HG03469 (cell line): ENCODE results near the gene CYTH4.

Experiments used
- ATAC-seq: cut with Tn5 transposase; IDR thresholded peaks from one replicate; pipeline ENCODE4 v1.9.1; 2021; ENCODE audit warnings: mild to moderate bottlenecking, moderate library complexity, moderate number of reproducible peaks; ENCODE audit not compliant: unreplicated experiment

Gene CYTH4

DNA sequence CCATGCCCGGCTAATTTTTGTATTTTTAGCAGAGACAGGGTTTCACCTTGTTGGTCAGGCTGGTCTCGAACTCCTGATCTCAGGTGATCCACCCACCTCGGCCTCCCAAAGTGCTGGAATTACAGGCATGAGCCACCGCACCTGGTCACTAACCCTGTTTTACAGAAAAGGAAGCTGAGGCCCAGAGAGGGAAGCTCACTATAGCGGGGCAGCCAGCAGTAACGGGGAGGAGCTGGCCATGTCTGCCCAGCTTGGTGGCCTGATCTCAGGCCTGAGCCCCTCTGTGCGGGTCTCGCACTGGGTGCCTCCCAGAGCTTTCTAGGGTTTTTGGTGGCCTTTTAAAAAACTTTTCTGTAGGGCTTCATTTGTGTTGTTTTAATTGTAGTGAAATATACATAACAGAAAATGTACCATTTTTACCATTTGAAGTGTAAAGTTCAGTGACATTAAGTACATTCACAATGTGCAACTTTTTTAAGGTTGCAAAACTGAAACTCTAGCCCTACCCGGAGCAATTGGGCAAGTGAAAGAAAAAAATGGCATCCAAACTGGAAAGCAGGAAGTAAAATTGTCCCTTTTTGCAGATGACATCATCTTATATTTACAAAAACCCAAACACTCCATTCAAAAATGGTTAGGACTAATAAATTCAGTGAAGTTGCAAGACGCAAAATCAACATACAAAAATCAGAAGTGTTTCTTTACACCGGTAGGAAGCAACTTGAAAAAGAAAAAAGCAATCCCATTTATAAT, 14.5 kb upstream of the CYTH4 start:
- no peak for ATAC-seq

DNA sequence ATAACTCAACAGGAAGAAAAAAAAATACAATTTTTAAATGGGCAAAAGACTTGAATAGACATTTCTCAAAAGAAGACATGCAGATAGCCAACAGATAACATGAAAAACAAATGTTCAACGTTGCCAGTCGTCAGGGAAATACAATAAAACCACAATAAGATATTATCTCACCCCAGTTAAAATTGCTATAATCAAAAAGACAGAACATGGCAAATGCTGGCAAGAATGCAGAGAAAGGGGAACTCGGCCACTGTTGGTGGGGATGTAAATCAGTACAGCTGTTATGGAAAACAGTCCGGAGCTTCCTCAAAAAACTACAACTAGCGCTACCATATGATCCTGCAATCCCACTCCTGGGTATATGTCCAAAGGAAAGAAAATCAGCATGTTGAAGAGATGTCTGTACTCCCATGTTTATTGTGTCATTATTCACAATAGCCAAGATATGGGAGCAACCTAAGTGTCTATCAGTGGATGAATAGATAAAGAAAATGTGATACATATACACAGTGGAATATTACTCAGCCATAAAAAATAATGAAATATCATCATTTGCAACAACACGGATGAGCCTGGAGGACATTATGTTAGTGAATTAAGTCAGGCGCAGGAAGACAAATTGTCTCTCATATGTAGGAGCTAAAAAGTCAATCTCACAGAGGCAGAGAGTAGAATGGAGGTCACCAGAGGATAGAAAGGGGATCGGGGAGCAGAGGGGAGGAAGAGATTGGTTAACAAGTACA, 12.2 kb upstream of the CYTH4 start:
- no peak for ATAC-seq

DNA sequence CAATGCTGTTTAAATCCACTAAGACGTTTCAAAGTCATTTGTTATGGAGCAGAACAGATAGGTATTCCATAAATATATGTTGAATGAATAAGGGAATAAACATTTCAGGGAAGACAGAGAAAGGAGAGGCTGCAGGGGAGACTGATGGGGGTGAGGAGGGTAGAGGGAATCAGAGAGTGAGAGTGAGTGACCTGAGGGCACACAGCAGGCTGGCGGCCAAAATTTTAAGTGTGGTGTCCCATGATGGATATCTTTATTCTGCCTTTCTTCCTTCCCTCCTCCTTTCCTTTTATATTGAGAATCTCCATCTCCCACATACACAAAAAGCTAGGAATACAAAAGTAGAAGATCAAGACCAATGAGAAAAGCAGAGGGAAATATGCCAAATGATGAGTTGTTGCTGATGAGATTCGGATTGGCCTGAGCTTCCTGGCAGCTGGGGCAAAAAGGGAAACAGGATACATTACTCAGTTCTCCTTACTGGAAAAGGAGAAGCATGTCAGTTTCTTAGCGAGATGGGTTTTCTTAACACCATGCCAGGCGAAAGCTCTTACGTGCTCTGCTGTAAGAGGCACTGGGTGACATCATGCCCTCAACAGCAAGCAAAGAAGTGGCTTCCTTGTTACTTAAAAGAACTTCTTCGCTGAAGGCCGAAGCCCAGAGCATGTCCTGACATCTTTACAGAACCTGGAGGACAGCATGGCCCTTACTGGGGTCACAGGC, 11.2 kb upstream of the CYTH4 start:
- no peak for ATAC-seq

DNA sequence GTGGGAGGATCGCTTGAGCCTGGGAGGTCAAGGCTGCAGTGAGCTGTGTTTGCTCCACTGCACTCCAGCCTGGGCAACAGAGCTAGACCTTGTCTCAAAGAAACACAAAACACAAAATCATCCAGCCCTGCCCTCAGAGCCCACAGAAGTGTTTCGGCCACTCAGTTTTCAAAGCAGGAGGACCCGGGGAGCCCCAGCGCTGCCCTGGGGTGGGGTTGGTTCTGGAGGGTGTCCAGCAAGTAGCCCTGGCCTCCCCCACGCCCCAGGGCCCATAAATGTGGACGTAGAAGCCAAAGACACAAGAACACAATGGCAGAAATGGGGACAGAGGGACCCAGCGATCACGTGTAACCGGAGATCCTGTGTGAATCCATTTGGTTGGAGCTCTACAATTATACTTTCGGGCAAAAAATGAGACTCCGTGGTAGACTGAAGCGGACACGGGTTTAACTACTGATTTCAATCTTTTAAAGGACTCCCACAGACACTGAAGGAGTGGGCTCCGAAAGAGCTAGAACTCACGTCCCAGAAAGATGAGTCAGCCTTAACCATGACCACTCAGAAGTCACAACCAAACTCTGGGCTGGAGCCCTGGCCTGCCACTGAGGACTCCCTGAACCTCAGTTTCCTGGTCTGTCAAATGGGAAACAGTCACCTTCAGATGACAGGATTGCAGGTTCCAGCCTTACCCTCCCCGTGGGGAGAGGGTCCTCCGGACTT, 9.0 kb upstream of the CYTH4 start:
- no peak for ATAC-seq

DNA sequence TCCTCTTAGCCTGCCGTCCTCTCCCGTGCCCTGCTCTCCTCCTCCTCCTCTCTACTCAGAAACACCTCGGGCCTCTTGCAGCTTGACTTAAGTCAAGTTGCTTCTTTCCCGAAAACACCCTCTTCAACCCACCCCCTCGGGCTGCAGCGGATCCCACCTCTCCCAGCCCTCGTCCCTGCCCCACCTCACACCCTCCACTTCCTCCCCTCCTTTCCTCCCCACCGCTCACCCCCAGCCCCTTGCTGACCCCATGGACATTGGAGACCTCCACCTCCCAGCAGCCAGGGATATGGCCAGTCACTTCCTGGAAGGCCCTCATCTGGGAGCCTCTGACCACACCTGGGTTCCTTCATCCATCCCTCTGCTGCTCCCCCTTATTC, 8.5 kb upstream of the CYTH4 start:
- no peak for ATAC-seq

DNA sequence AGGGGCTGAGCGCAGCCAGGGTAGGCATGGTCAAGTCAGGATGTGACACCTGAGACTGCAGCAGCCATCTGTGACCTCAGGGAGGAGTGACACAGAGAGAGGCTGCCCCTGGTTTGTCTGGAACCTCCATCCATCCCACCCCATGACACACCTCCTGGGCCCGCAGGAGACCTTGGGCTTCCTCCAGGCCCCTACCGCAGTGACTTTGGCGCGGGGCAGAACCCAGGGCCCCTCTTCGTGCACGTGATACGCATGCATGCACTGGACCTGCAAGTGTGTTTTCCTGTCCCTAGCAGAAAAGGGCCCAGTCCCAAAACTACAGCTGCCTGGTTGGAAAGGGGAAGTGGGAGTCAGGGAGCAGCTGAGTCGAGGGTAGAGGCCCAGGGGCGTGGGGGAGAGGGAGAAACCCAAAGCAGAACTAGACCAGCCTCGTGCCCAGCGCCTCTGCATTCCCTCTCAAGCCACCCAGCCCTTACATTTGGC, 7.9 kb upstream of the CYTH4 start:
- no peak for ATAC-seq

DNA sequence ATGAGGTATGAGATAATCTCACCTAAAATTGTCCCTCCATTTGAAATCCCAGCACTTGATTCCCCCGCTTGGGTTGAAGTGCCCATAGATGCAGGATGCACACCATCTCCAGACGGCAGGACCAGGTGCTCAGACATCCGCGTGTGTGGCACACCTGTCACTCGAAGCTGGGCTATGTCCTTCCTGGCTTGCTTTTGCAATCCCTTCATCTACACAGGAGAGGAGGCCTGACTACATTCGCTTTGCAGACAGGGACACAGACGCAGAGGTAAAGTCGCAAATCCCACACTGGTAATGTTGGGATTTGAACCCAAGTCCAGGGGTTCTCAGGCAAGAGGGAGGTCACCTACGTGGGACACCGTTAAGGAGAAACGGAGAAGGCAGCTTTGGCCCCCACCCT, 7.2 kb upstream of the CYTH4 start:
- ATAC-seq = no peak

DNA sequence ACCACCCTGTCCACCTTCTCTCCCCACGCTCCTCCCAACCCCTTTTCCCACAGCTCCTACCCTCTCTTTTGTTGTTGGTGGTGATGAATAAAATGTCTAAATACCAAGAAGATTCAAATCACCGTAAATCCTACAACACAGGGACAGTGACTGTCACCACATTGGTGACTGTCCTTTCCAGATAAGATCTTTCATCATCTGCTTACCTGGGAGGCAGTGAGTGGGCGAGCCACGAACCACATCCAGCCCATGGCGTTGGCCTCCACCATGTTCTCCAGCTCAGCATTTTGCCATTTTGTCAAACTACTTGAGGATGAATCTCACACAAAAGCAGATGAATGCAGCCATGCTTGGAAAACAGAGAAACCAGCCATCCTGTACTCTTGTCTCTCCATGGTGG, 6.7 kb upstream of the CYTH4 start:
- ATAC-seq = no peak

DNA sequence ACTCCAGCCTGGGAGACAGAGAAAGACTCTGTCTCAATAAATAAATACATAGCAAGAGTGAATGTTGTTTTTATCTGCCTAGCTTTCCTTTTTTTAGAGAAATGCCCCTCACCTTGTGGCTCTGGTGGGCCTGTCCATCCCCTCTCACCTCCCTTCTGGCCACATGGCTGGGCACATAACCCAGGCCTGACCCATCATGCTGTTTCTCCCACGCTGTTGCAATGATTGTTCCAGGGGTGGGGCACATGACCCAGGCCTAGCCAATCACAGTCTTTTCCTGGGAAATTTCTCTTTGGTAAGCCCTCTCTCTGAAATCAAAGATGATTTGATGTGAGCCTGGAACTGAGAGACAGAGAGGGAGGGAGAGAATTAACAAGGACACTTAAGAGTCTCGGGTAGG, 5.5 kb upstream of the CYTH4 start:
- ATAC-seq = no peak

DNA sequence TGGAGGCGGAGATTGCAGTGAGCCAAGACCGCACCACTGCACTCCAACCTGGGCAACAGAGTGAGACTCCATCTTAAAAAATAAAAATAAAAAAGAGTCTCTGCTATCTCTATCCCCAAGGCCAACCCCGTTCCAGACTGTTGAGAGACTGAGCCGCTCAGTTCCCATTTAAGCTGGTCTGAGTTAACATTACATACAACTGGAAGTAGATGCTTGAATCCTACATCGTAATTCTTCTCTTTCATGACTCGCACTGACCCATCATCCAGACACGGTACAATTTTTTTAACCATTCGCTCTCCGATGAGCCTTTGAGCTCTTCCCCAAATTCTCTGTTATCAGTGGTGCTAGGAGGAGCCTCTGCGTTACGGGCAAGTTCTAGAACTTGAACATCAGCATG, 4.9 kb upstream of the CYTH4 start:
- ATAC-seq = no peak

DNA sequence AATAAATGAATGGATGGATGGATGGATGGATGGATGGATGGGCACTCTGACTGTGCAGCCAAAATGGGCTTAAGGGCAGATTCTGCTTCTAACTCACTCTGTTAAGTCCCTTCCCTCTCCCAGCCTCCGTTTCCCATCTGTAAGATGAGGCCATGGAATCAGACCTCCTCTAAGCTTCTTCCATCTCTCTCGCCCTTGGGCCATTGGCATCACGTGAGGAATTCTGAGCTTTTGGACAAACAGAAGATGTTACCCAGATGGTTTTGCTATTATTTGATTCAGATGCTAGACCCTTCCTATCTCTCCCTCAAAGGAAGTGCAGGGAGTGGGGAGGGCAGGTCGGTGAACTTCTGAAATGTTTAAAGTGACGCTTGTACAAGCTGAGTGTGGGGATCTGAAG, 4.0 kb upstream of the CYTH4 start:
- ATAC-seq = no peak

DNA sequence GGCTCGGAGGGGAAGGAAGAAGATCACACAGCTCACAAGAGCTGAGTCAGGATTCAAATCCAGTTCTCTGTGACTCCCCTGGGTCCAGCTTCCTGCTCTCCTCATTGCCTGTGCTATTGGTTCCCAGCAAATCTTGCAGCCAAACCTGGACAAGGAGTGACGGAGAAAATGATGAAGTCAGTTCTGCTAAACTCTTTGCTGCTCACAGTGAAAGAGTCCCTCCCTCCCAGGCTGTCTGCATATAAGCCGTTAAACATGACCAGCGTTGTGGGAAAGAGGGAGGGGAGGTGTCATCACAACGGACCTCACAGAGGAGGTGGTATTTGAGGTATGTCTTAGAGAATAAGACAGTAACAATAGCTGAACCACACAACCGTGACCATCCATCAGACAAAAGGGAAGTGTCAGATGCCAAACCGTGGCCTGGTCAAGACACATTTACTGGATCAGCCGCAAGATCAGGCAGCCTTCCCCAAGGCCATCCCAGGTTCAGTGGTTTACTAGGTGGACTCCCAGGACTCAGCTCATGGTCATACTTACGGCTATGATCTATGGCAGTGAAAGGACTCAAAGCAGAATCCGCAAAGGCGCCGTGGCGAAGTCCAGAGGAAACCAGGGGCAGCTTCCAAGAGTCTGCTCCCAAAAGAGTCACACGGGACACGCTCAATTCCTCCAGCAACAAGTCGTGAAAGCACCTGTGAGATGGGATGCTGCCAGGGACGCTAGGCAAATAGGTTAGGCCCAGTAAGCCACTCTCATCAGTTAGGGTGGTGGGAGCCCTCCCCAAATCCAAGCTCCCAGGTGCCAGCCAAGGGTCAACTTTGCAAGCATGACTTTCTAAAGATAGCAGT, 2.8 kb upstream of the CYTH4 start:
- no peak for ATAC-seq

DNA sequence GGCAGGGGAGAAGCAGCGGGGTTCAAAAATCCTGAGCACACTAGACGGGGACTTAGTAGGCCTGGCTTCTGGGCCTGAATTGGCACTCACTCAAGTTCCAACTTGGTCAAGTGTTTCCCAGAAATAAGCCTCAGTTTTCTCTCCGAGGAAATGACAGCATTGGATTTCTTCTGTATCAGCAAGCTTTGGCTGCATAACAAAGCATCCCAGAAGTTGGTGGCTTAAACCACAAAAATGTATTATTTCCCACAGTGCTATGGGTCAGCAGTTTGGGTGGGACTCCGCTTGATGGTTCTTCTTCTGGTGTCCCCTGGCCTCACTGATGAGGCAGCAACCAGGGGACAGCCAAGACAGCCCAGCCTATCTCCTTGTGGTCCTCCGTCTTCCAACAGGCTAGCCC, 1.6 kb upstream of the CYTH4 start:
- ATAC-seq = no peak

DNA sequence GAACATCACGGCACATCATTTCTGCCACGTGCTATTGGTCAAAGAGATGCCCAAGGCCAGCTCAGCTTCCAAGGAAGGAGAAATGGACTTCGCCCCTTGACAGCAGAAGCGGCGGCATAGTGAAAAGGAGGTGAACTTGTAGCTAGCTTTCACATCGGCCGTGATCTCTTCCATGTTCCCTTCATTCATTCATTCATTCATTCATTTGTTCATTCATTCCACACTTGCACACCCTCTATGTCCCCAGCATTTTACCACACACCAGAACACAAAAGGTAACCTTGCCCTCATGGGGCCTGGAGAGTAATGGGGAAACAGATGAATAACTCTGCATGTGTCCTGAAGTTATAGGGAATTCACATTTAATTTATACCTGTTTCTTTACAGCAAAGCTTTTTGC, 1.1 kb upstream of the CYTH4 start:
- ATAC-seq = no peak

DNA sequence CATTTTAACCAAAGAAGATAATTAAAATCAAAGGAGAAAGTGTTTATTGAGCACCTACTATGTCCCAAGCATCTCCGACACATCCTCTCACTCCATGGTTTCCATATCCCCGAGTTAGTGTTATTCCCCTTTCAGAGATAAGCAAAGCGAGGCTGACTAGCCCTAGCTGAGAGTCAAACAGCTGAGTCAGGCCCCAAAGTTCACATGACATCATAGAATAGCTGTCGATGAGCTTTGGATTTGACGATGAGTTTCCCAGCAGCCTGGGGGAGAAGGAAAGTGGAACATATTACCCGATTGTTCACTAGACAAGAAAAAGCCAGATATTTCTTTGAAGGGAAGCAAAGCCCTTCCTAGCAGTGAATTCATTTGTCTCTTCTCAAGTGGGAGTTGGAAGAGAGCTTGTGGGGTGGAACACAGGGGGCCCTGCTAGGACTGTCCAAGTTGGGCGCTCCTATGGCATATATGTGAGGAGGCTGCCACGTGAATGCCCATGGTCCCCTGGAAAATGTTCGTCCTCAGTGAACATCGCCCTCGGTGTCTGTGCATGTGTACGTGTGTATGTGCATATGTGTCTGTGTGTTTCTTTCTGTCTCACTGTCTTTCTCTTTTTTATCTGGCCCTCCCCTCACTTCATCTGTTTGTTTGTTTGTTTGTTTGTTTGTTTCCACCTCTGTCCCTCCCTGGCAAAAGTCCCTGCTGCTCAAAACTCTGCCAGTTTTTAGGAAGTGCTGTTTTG, 493 bp upstream of the CYTH4 start:
- no peak for ATAC-seq

DNA sequence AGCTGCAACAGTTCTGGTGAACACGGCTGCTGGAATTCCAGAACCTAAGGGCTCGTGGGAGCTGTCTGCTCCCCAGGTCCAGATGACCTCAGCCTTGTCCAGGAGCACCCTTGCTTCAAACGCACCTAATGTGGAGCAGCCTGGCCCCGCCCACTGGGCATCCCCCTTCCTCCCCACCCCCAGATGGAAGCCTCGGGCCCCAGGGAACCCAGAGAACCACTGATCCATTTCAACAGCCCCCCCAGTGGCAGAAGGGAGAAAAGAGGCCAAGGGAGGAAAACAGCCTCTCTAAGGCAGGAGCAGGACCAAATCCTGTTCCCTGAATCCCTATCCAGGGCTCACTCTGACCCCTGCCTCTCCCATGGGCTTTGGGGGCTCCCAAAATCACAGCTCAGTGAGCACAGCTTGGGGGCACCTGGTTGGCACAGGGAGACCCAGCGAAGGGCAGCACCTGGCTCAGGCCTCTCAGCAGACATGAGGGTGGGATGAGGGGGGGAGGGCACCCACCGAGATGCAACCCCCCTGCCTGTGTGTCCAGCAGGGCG, 1.2 kb downstream of the CYTH4 start:
- ATAC-seq = no peak

DNA sequence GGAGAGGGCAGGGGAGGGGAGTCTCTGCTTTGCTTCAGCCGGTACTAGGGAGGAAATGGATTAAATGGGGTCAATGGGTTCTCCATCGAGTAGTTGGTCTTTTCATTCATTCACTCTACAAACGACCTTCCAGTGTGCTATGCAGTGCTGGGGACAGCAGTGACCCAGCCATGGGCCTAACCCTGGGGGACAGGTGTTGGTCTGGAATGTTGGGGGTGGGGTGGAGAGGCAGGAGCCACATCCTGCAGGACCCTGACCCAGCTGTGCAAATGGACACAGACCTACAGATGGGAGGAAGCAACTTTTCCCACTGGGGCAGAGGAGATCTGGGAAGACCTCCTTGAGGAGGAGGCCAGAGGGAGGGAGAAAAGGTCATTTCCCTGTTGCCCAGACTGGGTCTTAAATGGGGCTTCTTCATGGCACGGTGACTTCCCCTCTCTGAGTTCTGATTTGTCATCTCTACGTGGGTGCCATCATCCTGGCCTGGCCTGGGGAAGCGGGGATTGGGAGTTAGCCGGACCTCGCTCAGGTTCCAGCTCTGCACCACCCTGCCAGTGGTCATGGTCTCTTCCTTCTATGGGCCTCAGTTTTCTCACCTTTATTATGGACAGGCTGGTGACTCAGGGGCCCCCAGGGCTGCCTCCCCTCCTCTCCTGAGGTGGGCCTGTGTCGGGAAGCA, 2.0 kb downstream of the CYTH4 start:
- ATAC-seq = no peak

DNA sequence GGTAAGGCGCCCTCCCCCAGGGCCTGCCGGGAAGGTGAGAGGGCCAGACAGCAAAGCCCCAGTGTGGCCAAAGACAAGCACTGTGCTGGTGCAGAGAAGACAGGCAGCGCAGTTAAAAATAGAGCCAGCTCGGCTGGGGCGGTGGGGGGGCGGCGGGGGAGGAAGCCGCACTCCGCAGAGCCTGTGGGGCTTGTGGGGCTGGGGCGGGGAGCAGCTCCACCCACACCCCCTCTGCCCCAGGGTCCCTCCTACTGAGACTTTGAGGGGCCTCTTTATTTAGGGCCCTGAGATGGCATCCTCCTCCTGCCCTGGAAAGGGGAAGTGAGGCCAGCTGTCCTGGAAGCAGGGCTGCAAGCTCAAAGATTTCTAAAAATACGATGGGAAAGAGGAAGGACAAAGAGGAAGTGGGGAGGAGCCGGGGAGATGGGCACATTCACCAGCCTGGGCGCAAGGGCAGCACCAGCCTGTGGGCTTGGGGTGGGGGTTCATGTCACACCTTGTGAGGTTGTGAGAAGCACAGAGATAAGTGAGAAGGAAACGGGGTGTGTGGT, 2.6 kb downstream of the CYTH4 start:
- ATAC-seq = no peak
